CD8-positive, alpha-beta memory T cell (primary cell): ENCODE results near the gene DNAJC7. TPM values are rescaled to one million over a fixed set of nuclear protein-coding genes. Genes with fewer than 3 reads are reported as not detected.

Experiments
- CTCF ChIA-PET: fragments of 350-600 bp; sonication (Branson Sonifier 250); formaldehyde crosslinking; loops from one replicate; lab custom pipeline; 2021; ENCODE audit warnings: antibody characterized with exemption; lab: Charles Lee
- POLR2A ChIA-PET: fragments of 350-600 bp; sonication (Branson Sonifier 250); formaldehyde crosslinking; loops from one replicate; lab custom pipeline; 2021; ENCODE audit warnings: antibody characterized with exemption; lab: Charles Lee
- DNase-seq, 5 donors: peaks; one replicate each; pipeline versions ENCODE4 v3.0.0 to v3.0.0-alpha.2; 2020 to 2022; ENCODE audit warnings: mixed read lengths in 1 of 5
- H3K27ac ChIP-seq: one replicate; pipeline ENCODE4 v1.7.0; 2013; ENCODE audit warnings: low read depth, mild to moderate bottlenecking, low read length, moderate library complexity
- H3K27me3 ChIP-seq: 2 replicates; pipeline ENCODE4 v1.7.0; 2013; ENCODE audit warnings: low read length, mild to moderate bottlenecking; ENCODE audit not compliant: insufficient read depth, poor library complexity, severe bottlenecking
- H3K36me3 ChIP-seq: 2 replicates; pipeline ENCODE4 v1.7.0; 2013; ENCODE audit warnings: mild to moderate bottlenecking, low read length, moderate library complexity; ENCODE audit not compliant: insufficient read depth
- H3K4me1 ChIP-seq: 2 replicates; pipeline ENCODE4 v1.7.0; 2013; ENCODE audit warnings: mild to moderate bottlenecking, low read length, moderate library complexity; ENCODE audit not compliant: insufficient read depth
- H3K4me3 ChIP-seq: 2 replicates; pipeline ENCODE4 v1.7.0; 2013; ENCODE audit warnings: mild to moderate bottlenecking, low read length
- H3K9me3 ChIP-seq: 2 replicates; pipeline ENCODE4 v1.7.0; 2013; ENCODE audit warnings: mild to moderate bottlenecking, low read length
- H3K27ac Mint-ChIP-seq, 8 donors: one replicate each; pipeline ENCODE4 v1.8.0; 2020 to 2021; ENCODE audit warnings: mixed read lengths in 8 of 8, mild to moderate bottlenecking in 6 of 8, inconsistent platforms in 3 of 8, moderate library complexity in 3 of 8
- H3K27me3 Mint-ChIP-seq, 2 donors: one replicate each; pipeline ENCODE4 v1.8.0; 2020 to 2021; ENCODE audit warnings: mixed read lengths in 2 of 2, mild to moderate bottlenecking in 1 of 2, moderate library complexity in 1 of 2
- H3K36me3 Mint-ChIP-seq, 3 donors: one replicate each; pipeline ENCODE4 v1.8.0; 2020 to 2021; ENCODE audit warnings: mixed read lengths in 3 of 3, inconsistent platforms in 1 of 3, mild to moderate bottlenecking in 1 of 3
- H3K4me1 Mint-ChIP-seq, 3 donors: one replicate each; pipeline ENCODE4 v1.8.0; 2020 to 2021; ENCODE audit warnings: mixed read lengths in 3 of 3, inconsistent platforms in 1 of 3, mild to moderate bottlenecking in 1 of 3
- H3K4me3 Mint-ChIP-seq, 7 donors: one replicate each; pipeline ENCODE4 v1.8.0; 2020 to 2021; ENCODE audit warnings: mixed read lengths in 7 of 7, mild to moderate bottlenecking in 6 of 7, moderate library complexity in 4 of 7, inconsistent platforms in 2 of 7
- H3K9me3 Mint-ChIP-seq, 5 donors: one replicate each; pipeline ENCODE4 v1.8.0; 2020 to 2022; ENCODE audit warnings: mixed read lengths in 5 of 5, mild to moderate bottlenecking in 3 of 5, moderate library complexity in 2 of 5, inconsistent platforms in 1 of 5
- polyA plus RNA-seq: library from polyadenylated mRNA; unstranded; fragments of 300-500 nt; fragmentation: Illumina TruSeq; gene quantifications from one replicate; pipeline ENCODE4 v1.2.3, GENCODE V29; 2021
- total RNA-seq, 2 experiments: library from RNA; stranded (reverse); gene quantifications; one replicate each; pipeline ENCODE4 v1.2.3, GENCODE V29; 2021

The DNAJC7 gene
- total and polyA plus RNA-seq, 3 experiments from 2014 or later, result 74.6 to 111 (median 111) TPM

GRCh38 chr17:42056635-42057034 is 39.4 kb upstream of the DNAJC7 start:
- H3K27me3 ChIP-seq, result peaks cover 9% of the 10 kb centered on the region
- Mint-ChIP-seq H3K4me1 (no peaks in the 10 kb centered on the region), H3K27ac (no peak overlapping the region), H3K4me3 (no peak overlapping the region), H3K9me3 (no peaks in the 10 kb centered on the region), H3K27me3 (peaks cover 24 to 53% of the 10 kb centered on the region in 2 donors), H3K36me3 (no peaks in the 10 kb centered on the region)
- POLR2A ChIA-PET, result no interaction called here
- no peaks in the 10 kb centered on the region for H3K36me3 ChIP-seq
- H3K27ac ChIP-seq, result no peak overlapping the region
- no peak overlapping the region for H3K4me3 ChIP-seq
- no peak for DNase-seq
- H3K9me3 ChIP-seq, result no peaks in the 10 kb centered on the region
- CTCF ChIA-PET, result no interaction called here
- no peaks in the 10 kb centered on the region for H3K4me1 ChIP-seq

GRCh38 chr17:42055496-42055895 is 38.3 kb upstream of the DNAJC7 start:
- CTCF ChIA-PET, result interaction anchor here (1.3 kb wide), 1 partner anchor 10 kb away, joined by 4 read pairs; no protein-coding TSS in a partner anchor
- POLR2A ChIA-PET, result no interaction called here
- H3K9me3 ChIP-seq, result no peaks in the 10 kb centered on the region
- no peak overlapping the region for H3K27ac ChIP-seq
- Mint-ChIP-seq H3K27ac (peak overlapping the region in 1 of 8 donors; percentile 79), H3K27me3 (peaks cover 32 to 62% of the 10 kb centered on the region in 2 donors), H3K9me3 (no peaks in the 10 kb centered on the region), H3K4me3 (no peak overlapping the region), H3K36me3 (no peaks in the 10 kb centered on the region), H3K4me1 (peaks cover 3 to 6% (median 6%) of the 10 kb centered on the region in 3 donors)
- H3K4me3 ChIP-seq, result no peak overlapping the region
- peaks cover 7% of the 10 kb centered on the region for H3K4me1 ChIP-seq
- no peaks in the 10 kb centered on the region for H3K36me3 ChIP-seq
- peaks cover 17% of the 10 kb centered on the region for H3K27me3 ChIP-seq
- no peak for DNase-seq

- peaks cover 7% of the 10 kb centered on the region for H3K4me1 ChIP-seq
- POLR2A ChIA-PET, result no interaction called here
- H3K27me3 Mint-ChIP-seq, result peaks cover 31 to 62% of the 10 kb centered on the region in 2 donors
- no peak overlapping the region for H3K4me3 ChIP-seq
- no peaks in the 10 kb centered on the region for H3K36me3 ChIP-seq
- DNase-seq, result no peak
- no peak overlapping the region for H3K27ac Mint-ChIP-seq
- H3K27ac ChIP-seq, result no peak overlapping the region
- H3K36me3 Mint-ChIP-seq, result no peaks in the 10 kb centered on the region
- H3K4me1 Mint-ChIP-seq, result peaks cover 5 to 7% (median 6%) of the 10 kb centered on the region in 3 donors
- CTCF ChIA-PET, result interaction anchor here (1.3 kb wide), 1 partner anchor 9 kb away, joined by 4 read pairs; no protein-coding TSS in a partner anchor
- no peaks in the 10 kb centered on the region for H3K9me3 ChIP-seq
- peaks cover 17% of the 10 kb centered on the region for H3K27me3 ChIP-seq
- no peak overlapping the region for H3K4me3 Mint-ChIP-seq
- H3K9me3 Mint-ChIP-seq, result no peaks in the 10 kb centered on the region
Observed at GRCh38 chr17:42055027-42055426, 37.8 kb upstream of the DNAJC7 start.

- Histone ChIP-seq H3K4me1 (peaks cover 12% of the 10 kb centered on the region), H3K9me3 (no peaks in the 10 kb centered on the region), H3K27me3 (peaks cover 17% of the 10 kb centered on the region), H3K4me3 (no peak overlapping the region), H3K27ac (no peak overlapping the region), H3K36me3 (no peaks in the 10 kb centered on the region)
- Mint-ChIP-seq H3K27ac (no peak overlapping the region), H3K27me3 (peaks cover 32 to 72% of the 10 kb centered on the region in 2 donors), H3K9me3 (no peaks in the 10 kb centered on the region), H3K4me1 (peaks cover 7 to 11% (median 10%) of the 10 kb centered on the region in 3 donors), H3K4me3 (no peak overlapping the region), H3K36me3 (no peaks in the 10 kb centered on the region)
- ChIA-PET CTCF (interaction anchor here (1.0 to 1.2 kb wide), 2 partner anchors 14 to 28 kb away, joined by 3 to 5 read pairs; no protein-coding TSS in a partner anchor), POLR2A (no interaction called here)
- DNase-seq, result no peak
Observed at GRCh38 chr17:42053731-42054500, 36.7 kb upstream of the DNAJC7 start.

GRCh38 chr17:42052346-42052877 is 35.2 kb upstream of the DNAJC7 start:
- no peak overlapping the region for H3K4me3 ChIP-seq
- no peak overlapping the region for H3K27ac ChIP-seq
- peaks cover 34 to 72% of the 10 kb centered on the region in 2 donors for H3K27me3 Mint-ChIP-seq
- no peaks in the 10 kb centered on the region for H3K9me3 ChIP-seq
- no peaks in the 10 kb centered on the region for H3K36me3 Mint-ChIP-seq
- no peak for DNase-seq
- peaks cover 12% of the 10 kb centered on the region for H3K4me1 ChIP-seq
- CTCF ChIA-PET, result interaction anchor here (1.0 kb wide), 1 partner anchor 27 kb away, joined by 3 read pairs; no protein-coding TSS in a partner anchor
- H3K27me3 ChIP-seq, result peaks cover 17% of the 10 kb centered on the region
- H3K36me3 ChIP-seq, result no peaks in the 10 kb centered on the region
- H3K9me3 Mint-ChIP-seq, result peaks cover 0 to 1% (median 0%) of the 10 kb centered on the region in 5 donors
- H3K4me3 Mint-ChIP-seq, result peak overlapping the region in 3 of 7 donors; percentile 15 to 77 (median 44)
- peaks cover 7 to 11% (median 10%) of the 10 kb centered on the region in 3 donors for H3K4me1 Mint-ChIP-seq
- H3K27ac Mint-ChIP-seq, result no peak overlapping the region
- POLR2A ChIA-PET, result no interaction called here

- H3K4me3 ChIP-seq, result no peak overlapping the region
- no peak overlapping the region for H3K27ac ChIP-seq
- ChIA-PET CTCF (interaction anchor here (0.8 to 1.4 kb wide), 2 partner anchors 31 to 79 kb away, joined by 3 read pairs; partner anchors contain the start of gene NKIRAS2), POLR2A (no interaction called here)
- H3K36me3 Mint-ChIP-seq, result no peaks in the 10 kb centered on the region
- H3K9me3 ChIP-seq, result no peaks in the 10 kb centered on the region
- peaks cover 7 to 11% (median 10%) of the 10 kb centered on the region in 3 donors for H3K4me1 Mint-ChIP-seq
- H3K4me3 Mint-ChIP-seq, result peak overlapping the region in 6 of 7 donors; percentile 33 to 86 (median 50)
- peaks cover 12% of the 10 kb centered on the region for H3K4me1 ChIP-seq
- peaks cover 32 to 65% of the 10 kb centered on the region in 2 donors for H3K27me3 Mint-ChIP-seq
- peaks cover 17% of the 10 kb centered on the region for H3K27me3 ChIP-seq
- DNase-seq, result no peak
- peaks cover 0 to 1% (median 0%) of the 10 kb centered on the region in 5 donors for H3K9me3 Mint-ChIP-seq
- H3K36me3 ChIP-seq, result no peaks in the 10 kb centered on the region
- no peak overlapping the region for H3K27ac Mint-ChIP-seq
Observed at GRCh38 chr17:42051645-42052044, 34.4 kb upstream of the DNAJC7 start.

GRCh38 chr17:42051013-42051400 is 33.8 kb upstream of the DNAJC7 start:
- ChIA-PET CTCF (interaction anchor here (0.7 to 1.4 kb wide), 3 partner anchors 10 to 79 kb away, joined by 3 to 4 read pairs (median 3); partner anchors contain the start of gene NKIRAS2), POLR2A (no interaction called here)
- DNase-seq, result no peak
- H3K36me3 ChIP-seq, result no peaks in the 10 kb centered on the region
- peak overlapping the region; percentile 44 to 88 (median 84) for H3K4me3 Mint-ChIP-seq
- H3K4me1 ChIP-seq, result peaks cover 12% of the 10 kb centered on the region
- H3K27ac Mint-ChIP-seq, result peak overlapping the region in 3 of 8 donors; percentile 6 to 55 (median 27)
- H3K4me1 Mint-ChIP-seq, result peaks cover 7 to 11% (median 10%) of the 10 kb centered on the region in 3 donors
- no peaks in the 10 kb centered on the region for H3K9me3 ChIP-seq
- H3K36me3 Mint-ChIP-seq, result no peaks in the 10 kb centered on the region
- peak overlapping the region; percentile 37 for H3K4me3 ChIP-seq
- peaks cover 0 to 1% (median 0%) of the 10 kb centered on the region in 5 donors for H3K9me3 Mint-ChIP-seq
- no peak overlapping the region for H3K27ac ChIP-seq
- peaks cover 17% of the 10 kb centered on the region for H3K27me3 ChIP-seq
- peaks cover 32 to 62% of the 10 kb centered on the region in 2 donors for H3K27me3 Mint-ChIP-seq
